HG03521 (cell line): ENCODE measurements around the gene UROD.
"Not testable (repeated sequence)": the region's sequence is repeated elsewhere in the genome, so short reads cannot be mapped to it uniquely, and the experiment has no call there.

Source experiments
- ATAC-seq: cut with Tn5 transposase; IDR thresholded peaks from one replicate; pipeline ENCODE4 v1.9.1; 2021; ENCODE audit warnings: mild to moderate bottlenecking, moderate library complexity; ENCODE audit not compliant: unreplicated experiment

The UROD gene

GRCh38 chr1:45011837-45012638 lies at the start of gene UROD:
Gene UROD (plus strand): TSS chr1:45012254. CDS start chr1:45012266, 12 bp downstream.
- peak; percentile 73 for ATAC-seq

GRCh38 chr1:44962729-44963128 lies 49.3 kb upstream of the UROD start:
- ATAC-seq: no peak

- no peak for ATAC-seq
Observed at GRCh38 chr1:44964396-44964795, 47.7 kb upstream of the UROD start.

GRCh38 chr1:44970317-44970716 lies 41.7 kb upstream of the UROD start:
- ATAC-seq: no peak

- no peak for ATAC-seq
Observed at GRCh38 chr1:44973645-44974044, 38.4 kb upstream of the UROD start.

GRCh38 chr1:44976252-44976651 lies 35.8 kb upstream of the UROD start:
- no peak for ATAC-seq

GRCh38 chr1:44977372-44977771 lies 34.7 kb upstream of the UROD start:
- ATAC-seq: not testable (repeated sequence)

- ATAC-seq: no peak
Observed at GRCh38 chr1:44985747-44986359, 26.2 kb upstream of the UROD start.

- ATAC-seq: no peak
Observed at GRCh38 chr1:44988531-44989156, 23.4 kb upstream of the UROD start.

GRCh38 chr1:44994309-44994898 lies 17.6 kb upstream of the UROD start:
- ATAC-seq: no peak

GRCh38 chr1:44995467-44996238 lies 16.4 kb upstream of the UROD start:
- no peak for ATAC-seq

GRCh38 chr1:44999232-44999631 lies 12.8 kb upstream of the UROD start:
- no peak for ATAC-seq

GRCh38 chr1:45001011-45001481 lies 11.0 kb upstream of the UROD start:
- no peak for ATAC-seq

GRCh38 chr1:45001576-45001975 lies 10.5 kb upstream of the UROD start:
- not testable (repeated sequence) for ATAC-seq

- ATAC-seq: no peak
Observed at GRCh38 chr1:45002650-45003645, 9.1 kb upstream of the UROD start.

GRCh38 chr1:45003741-45004140 lies 8.3 kb upstream of the UROD start:
- ATAC-seq: no peak

GRCh38 chr1:45004281-45004920 lies 7.7 kb upstream of the UROD start:
- ATAC-seq: no peak

- no peak for ATAC-seq
Observed at GRCh38 chr1:45005761-45006160, 6.3 kb upstream of the UROD start.

GRCh38 chr1:45007311-45007710 lies 4.7 kb upstream of the UROD start:
- no peak for ATAC-seq
